Measurements from ENCODE around the gene FCRLA.

GRCh38 chr1:161738627-161739287 lies 31.7 kb downstream of the FCRLA start:
- no peak for TF ChIP-seq GABPA (IDR thresholded peaks at IDR 0.05; ENCODE audit: low read depth)
- TF ChIP-seq CTCF (IDR thresholded peaks at IDR 0.05), result peak; percentile 79
- TF ChIP-seq, protein P1, sequence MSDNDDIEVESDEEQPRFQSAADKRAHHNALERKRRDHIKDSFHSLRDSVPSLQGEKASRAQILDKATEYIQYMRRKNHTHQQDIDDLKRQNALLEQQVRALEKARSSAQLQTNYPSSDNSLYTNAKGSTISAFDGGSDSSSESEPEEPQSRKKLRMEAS (IDR thresholded peaks at IDR 0.05; ENCODE audit: low read depth), result no peak
- no peak for TF ChIP-seq MXI1 (IDR thresholded peaks at IDR 0.05; ENCODE audit: low read depth, low read length)
- TF ChIP-seq RFX5 (IDR thresholded peaks at IDR 0.05; ENCODE audit: low read length), result no peak
- TF ChIP-seq IRF3 (IDR thresholded peaks at IDR 0.05; ENCODE audit: low read depth, low read length), result no peak
- TF ChIP-seq NFIC (IDR thresholded peaks at IDR 0.05; ENCODE audit: borderline replicate concordance), result no peak
- TF ChIP-seq RAD21 (IDR thresholded peaks at IDR 0.05; ENCODE audit: low read length), result peak; percentile 73
- TF ChIP-seq MEF2A (IDR thresholded peaks at IDR 0.05; ENCODE audit: borderline replicate concordance, low read depth), result no peak

All from SK-N-SH (cell line).